Stimulated activated CD4-positive, alpha-beta T cell treated with anti-CD3 and anti-CD28 coated beads, Interleukin-4, amount 100 ng/mL, for 24 hours (primary cell): Measurements from ENCODE around the gene LILRA5.
"Not testable (repeated sequence)": the region's sequence is repeated elsewhere in the genome, so short reads cannot be mapped to it uniquely, and the experiment has no call there.

ENCODE experiments used
- DNase-seq: peaks from one replicate; pipeline ENCODE4 v3.0.0-alpha.2; 2020

Gene LILRA5

GRCh38 chr19:54299515-54299914 lies 13.5 kb downstream of the LILRA5 start:
- no peak for DNase-seq

GRCh38 chr19:54299126-54299498 lies 13.9 kb downstream of the LILRA5 start:
- no peak for DNase-seq

DNA sequence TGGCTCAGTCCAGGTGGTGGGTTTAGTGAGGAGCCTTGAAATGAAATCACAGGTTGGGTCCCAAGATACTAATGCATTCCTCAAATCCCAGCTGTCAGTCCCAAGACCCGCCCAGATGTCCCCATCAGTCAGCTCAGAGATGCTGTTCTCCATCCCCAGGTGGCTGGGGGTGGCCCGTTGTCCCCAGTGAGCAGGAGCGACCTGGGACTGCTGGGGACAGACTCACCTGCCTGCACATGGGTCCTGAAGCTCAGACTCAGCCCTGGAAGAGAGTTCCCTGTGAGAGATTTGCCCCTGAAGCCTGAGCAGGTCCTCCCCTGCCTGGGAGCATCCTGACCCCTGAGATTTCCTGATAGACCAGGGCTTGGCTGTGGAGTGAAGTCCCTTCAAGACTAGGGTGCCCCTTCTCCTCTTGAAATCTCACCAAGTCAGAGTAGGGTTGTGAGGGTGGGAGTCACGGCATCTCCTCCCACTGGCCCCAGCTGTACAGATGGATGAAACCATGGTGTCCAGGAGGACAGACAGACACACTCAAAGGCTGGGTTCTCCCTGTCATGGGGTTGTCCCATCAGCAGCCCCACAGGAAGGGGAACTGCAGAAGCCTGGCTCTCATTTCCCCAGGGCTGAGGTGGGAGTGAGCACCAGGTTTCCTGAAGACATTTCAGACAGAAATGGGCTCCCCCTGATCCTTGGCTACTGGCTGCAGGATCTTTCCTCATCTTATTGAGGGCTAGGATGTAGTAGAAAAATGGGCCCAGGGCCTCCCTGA lies 14.4 kb downstream of the LILRA5 start:
- DNase-seq = no peak

- DNase-seq = no peak
Measured at GRCh38 chr19:54297759-54298305, 15.1 kb downstream of the LILRA5 start.

DNA sequence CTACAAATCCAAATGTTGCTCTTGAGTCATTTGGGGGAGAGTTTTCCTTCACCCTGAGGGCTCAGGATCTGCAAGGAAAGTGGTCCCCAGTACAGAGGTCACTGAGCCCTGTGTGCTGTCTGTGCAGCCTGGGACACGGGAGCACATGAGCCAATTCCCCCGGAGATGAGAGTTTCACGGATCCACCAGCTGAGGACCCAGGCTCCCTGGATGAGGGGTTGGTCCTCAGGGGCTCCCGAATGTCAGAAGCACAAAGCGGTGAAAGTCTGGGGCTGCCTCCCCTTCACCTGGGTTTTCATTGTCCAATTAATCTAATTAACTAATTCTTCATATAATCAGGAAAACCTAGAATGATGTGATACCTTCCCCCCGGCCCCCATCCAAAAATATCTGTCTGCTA lies 18.4 kb downstream of the LILRA5 start:
- DNase-seq = no peak

DNA sequence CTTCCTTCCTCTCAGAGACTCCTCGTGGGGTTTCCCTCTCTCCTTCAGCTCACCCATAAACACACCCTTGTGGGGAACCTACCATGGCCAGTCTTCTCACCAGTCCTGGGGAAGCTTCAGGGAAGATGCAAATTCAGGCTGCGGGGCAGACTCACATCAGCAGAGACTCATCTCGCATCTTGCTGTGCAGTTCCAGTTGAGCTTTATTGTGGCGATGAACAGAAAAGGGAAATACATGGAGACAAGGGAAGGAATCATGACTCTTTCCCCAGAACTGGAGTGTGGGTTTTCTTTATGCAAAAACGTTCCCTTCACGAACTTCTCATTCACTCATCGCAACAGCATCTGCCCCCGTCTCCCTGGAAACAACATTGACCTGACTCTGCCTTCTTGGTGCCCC lies 23.8 kb downstream of the LILRA5 start:
- not testable (repeated sequence) for DNase-seq

GRCh38 chr19:54287456-54287855 lies 25.5 kb downstream of the LILRA5 start:
- DNase-seq = no peak

DNA sequence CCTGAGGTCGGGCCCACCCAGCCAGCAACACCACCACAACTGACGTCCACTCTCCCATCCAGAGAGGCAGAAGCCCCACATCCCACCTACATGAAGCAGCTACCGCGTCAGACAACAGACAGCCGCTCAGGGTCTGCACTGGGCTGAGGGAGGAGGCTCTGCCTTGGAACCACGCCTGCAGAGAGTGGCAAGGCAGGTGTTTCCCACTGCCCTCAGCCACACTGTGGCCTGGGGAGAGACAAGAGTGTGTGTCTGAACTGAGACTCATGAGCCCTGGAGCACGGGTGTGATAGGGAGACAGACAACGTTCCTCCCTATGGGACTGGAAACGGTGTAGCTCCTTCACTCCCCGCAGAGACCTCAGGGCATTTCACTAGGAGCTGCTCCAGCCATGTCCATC lies 26.7 kb downstream of the LILRA5 start:
- DNase-seq = not testable (repeated sequence)

- not testable (repeated sequence) for DNase-seq
Measured at GRCh38 chr19:54285427-54286056, 27.4 kb downstream of the LILRA5 start.

GRCh38 chr19:54282686-54283470 lies 30.1 kb downstream of the LILRA5 start:
- DNase-seq = no peak

GRCh38 chr19:54281729-54282075 lies 31.3 kb downstream of the LILRA5 start:
- not testable (repeated sequence) for DNase-seq

DNA sequence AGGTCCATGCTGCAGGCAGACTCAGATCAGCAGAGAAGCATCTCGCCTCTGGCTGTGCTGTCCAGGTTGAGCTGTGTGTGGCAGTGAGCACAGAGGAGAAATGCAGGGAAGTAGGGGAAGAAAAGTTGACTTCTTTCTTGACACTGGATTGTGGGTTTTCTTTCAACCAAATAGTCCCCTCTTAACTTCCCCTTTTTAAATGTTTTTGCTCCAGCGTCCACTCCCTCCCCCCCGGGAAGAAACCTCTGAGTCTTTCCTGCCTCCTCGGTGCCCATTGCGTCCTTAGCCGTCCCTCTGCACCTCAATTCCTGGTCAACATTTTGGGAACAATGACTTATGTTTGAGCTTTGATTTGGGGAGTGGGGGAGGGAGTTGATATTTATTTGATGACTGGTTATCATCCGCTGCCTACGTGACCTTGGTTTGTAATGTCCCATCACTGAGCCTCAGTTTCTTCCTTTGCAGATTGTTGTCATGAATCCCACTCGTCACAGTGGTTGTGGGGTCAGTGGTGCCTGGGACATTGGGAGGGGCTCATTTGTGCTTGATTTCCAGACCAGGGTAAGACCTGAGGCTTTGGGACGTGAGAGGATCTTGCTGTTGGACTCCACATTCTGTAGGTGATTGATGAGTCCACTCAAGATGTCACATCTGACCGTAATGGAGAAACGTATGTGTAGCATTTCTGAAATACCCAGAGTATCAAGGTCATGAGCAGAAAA lies 31.8 kb downstream of the LILRA5 start, which contains the start of gene LILRB2:
TSS of gene LILRB2 (minus strand) at position 104 of the 722 bp plus-strand sequence. CDS start 614 bp downstream, outside the sequence.
- no peak for DNase-seq

GRCh38 chr19:54280441-54280840 lies 32.5 kb downstream of the LILRA5 start:
- not testable (repeated sequence) for DNase-seq

GRCh38 chr19:54280025-54280424 lies 32.9 kb downstream of the LILRA5 start:
- DNase-seq = not testable (repeated sequence)

- no peak for DNase-seq
Measured at GRCh38 chr19:54279406-54279962, 33.5 kb downstream of the LILRA5 start.

DNA sequence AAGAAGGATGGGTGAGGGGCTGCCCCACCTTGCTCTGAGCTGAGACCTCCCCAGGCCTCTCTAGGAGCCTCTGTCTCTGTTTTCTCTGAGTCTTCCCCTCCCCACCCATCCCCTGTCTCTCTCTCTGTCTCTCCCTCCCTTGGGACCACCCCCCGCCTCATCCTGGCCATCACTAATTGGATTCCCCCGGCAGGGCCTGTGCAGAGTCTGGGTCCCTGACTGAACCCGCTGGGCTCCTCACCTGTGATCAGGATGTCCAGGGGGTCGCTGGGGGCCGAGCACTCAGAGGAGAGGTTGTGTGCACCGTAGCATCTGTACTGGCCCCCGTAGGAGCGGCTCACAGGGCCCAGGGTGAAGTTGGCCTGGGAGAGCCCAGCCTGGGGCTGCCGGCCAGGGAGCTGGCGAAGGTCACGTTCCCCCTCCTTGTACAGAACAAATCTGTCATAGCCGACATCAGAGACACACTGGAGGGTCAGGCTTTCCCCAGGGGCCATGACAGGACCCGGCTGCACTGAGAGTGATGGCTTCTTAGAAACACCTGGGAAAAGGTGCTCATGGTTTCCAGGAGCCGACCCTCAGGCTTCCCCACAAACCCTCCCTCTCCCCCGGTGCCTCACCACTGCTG lies 34.3 kb downstream of the LILRA5 start:
- not testable (repeated sequence) for DNase-seq

GRCh38 chr19:54278056-54278455 lies 34.9 kb downstream of the LILRA5 start:
- DNase-seq = not testable (repeated sequence)

GRCh38 chr19:54277111-54277615 lies 35.8 kb downstream of the LILRA5 start:
- not testable (repeated sequence) for DNase-seq

- no peak for DNase-seq
Measured at GRCh38 chr19:54275951-54276350, 37.0 kb downstream of the LILRA5 start.

DNA sequence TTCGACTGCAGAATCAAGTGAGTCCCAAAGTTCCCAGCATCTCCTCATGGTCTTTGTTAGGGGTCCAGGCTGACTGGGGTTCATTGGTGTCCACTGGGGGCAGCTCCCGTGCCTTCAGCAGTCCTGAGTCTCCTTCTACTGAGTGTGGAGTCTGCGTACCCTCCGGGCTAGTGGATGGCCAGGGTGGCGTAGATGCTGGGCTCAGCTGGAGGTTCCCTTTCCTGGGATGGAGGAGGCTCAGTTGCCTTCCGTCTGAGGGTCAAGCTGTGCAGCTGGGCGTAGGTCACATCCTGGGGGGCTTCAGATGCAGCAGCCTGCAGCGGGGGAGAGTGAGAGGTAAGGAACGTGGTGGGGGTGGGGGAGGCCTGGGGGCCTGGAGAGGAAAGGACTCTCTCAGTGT lies 38.5 kb downstream of the LILRA5 start:
- DNase-seq = not testable (repeated sequence)

GRCh38 chr19:54273821-54274220 lies 39.1 kb downstream of the LILRA5 start:
- DNase-seq = no peak

- DNase-seq = not testable (repeated sequence)
Measured at GRCh38 chr19:54272181-54272580, 40.8 kb downstream of the LILRA5 start.
